Thoracic aorta (tissue), 2 donors: Measurements from ENCODE around the gene HESX1. TPM values are rescaled to one million over a fixed set of nuclear protein-coding genes. Genes with fewer than 3 reads are reported as not detected.
A peak's percentile ranks its signal among the peaks of the same experiment; 100 is the strongest.

Experiments
- ATAC-seq: fragments of 150-250 bp; one replicate; pipeline ENCODE4 v1.8.0; 2017; ENCODE audit warnings: low read depth; ENCODE audit not compliant: insufficient number of reproducible peaks, low FRiP score
- DNase-seq: peaks from one replicate; pipeline ENCODE4 v3.0.0-alpha.2; 2020; ENCODE audit warnings: low spot score
- H3K27ac ChIP-seq, 2 donors: fragments of 200-600 bp; sonication (generic); 1 replicate in 1 of 2; 2 replicates in 1 of 2; pipeline ENCODE4 v1.5.1; 2016; ENCODE audit warnings: mild to moderate bottlenecking in 2 of 2, moderate library complexity in 2 of 2
- H3K27me3 ChIP-seq: fragments of 200-600 bp; sonication (generic); replicated peaks from 2 replicates; pipeline ENCODE4 v1.6.0; 2016; ENCODE audit warnings: mild to moderate bottlenecking; ENCODE audit not compliant: insufficient read depth
- H3K36me3 ChIP-seq: fragments of 200-600 bp; sonication (generic); one replicate; pipeline ENCODE4 v1.5.1; 2016
- H3K4me1 ChIP-seq, 2 donors: fragments of 200-600 bp; sonication (generic); 1 replicate in 1 of 2; 2 replicates in 1 of 2; pipeline versions ENCODE4 v1.5.1 to v1.6.0; 2016; ENCODE audit warnings: low read depth in 2 of 2, mild to moderate bottlenecking in 1 of 2; ENCODE audit not compliant: control insufficient read depth in 1 of 2
- H3K4me3 ChIP-seq: fragments of 200-600 bp; sonication (generic); 2 replicates; pipeline ENCODE4 v1.5.1; 2016; ENCODE audit warnings: mild to moderate bottlenecking
- H3K9me3 ChIP-seq: fragments of 200-600 bp; sonication (generic); 2 replicates; pipeline ENCODE4 v1.5.1; 2016
- CTCF ChIP-seq: fragments of 200-600 bp; sonication (generic); IDR thresholded peaks from one replicate; pipeline ENCODE4 v1.5.1; 2019; ENCODE audit warnings: antibody characterized with exemption
- total RNA-seq, 2 donors: library from RNA; depleted of rRNA; stranded (reverse); fragments of >200 nt; gene quantifications; one replicate each; pipeline versions ENCODE4 v1.1.0 to v1.2.3, GENCODE V29; 2016

HESX1 gene
- total RNA-seq, 2 donors from 2014 or later = 1.7 to 2.0 TPM

- Histone ChIP-seq H3K27ac (no peak overlapping the region), H3K36me3 (no peaks in the 10 kb centered on the region), H3K27me3 (no peaks in the 10 kb centered on the region), H3K9me3 (no peaks in the 10 kb centered on the region), H3K4me3 (no peak overlapping the region), H3K4me1 (peaks cover 5 to 22% of the 10 kb centered on the region in 2 donors)
- no peak for ATAC-seq
- TF ChIP-seq CTCF = no peak
- DNase-seq = no peak
These were observed 31.6 kb downstream of the HESX1 start for GRCh38 chr3:57168151-57168550.

- H3K27me3 ChIP-seq = no peaks in the 10 kb centered on the region
- ATAC-seq = no peak
- H3K36me3 ChIP-seq = no peaks in the 10 kb centered on the region
- DNase-seq = no peak
- no peaks in the 10 kb centered on the region for H3K9me3 ChIP-seq
- H3K4me3 ChIP-seq = no peak overlapping the region
- no peak overlapping the region for H3K27ac ChIP-seq
- no peak for TF ChIP-seq CTCF
- H3K4me1 ChIP-seq = peaks cover 5 to 27% of the 10 kb centered on the region in 2 donors
These were observed 33.1 kb downstream of the HESX1 start for GRCh38 chr3:57166660-57167059.

DNA sequence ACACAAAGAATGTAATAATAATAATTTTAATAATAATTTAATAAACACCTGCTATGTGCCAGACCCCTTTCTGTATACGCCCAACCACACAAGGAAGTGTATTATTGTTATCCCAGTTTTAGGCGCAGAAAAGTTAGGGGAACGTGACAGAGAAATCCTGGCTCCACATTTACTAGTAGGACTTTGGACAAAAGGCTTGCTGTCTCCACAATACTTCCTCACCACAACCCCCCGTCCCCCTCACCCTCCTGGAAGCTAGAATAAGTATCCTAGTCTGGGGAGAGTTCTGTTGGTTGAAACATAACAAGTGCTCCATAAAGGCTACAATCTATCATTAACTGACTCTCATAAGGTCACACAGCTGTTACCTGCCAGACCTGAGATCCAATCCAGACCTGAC, 34.1 kb downstream of the HESX1 start:
- ATAC-seq (no peak), DNase-seq (no peak)
- H3K36me3 ChIP-seq = no peaks in the 10 kb centered on the region
- TF ChIP-seq CTCF = no peak
- H3K27ac ChIP-seq = no peak overlapping the region
- no peaks in the 10 kb centered on the region for H3K9me3 ChIP-seq
- H3K4me3 ChIP-seq = peak overlapping the region; percentile 82
- peaks cover 5 to 37% of the 10 kb centered on the region in 2 donors for H3K4me1 ChIP-seq
- H3K27me3 ChIP-seq = no peaks in the 10 kb centered on the region

DNA sequence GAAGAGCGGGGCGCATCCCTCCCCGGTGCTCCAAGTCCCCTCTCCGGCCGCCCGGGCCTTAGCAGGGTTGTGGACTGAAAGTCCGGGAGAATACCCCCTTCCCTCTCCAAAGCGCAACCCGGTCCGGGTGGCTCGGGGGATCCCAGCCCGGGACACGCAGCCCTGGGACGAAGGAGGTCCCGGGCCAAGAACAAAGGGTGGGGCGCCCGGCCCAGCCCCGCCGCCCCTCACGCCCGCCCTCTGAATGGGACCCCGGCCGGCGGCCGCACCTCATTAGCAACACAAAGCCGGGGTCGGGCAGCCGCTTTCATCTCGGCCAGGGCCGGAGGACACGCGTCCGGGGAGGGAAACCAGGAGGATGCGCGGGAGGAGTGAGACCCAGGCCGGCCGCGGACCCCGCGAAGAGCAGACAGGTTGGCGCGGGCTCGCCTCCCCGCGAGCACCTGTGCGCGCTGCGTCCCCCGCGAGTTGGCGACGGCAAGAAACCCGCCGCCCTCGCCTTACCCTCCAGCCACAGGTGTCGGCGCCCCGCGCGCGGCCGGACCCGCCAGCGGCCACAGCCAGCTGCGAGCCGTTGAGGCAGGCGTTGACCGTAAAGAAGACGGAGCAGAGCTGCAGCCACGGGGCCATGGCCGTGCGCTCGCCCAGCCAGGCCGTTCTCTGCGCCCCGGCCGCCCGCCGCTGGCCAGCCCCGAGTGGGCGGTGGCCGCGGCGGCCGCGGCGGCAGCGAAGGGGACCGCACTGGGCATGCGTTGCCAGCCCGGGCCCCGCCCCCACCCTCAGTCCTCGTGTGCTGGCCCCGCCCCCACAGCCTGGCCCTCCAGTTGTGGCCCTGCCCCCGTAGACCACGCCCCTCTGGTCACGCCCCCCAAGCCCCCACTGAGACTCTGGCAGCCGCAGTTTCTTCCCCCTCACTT, 34.9 kb downstream of the HESX1 start, which contains the start of gene IL17RD:
TSS of gene IL17RD (minus strand) at position 697 of the 917 bp plus-strand sequence. CDS start at position 630, 67 bp downstream.
- no peaks in the 10 kb centered on the region for H3K27me3 ChIP-seq
- ATAC-seq (peak; percentile 66), DNase-seq (peak; percentile 25)
- no peak within 1 kb of the TSS for H3K27ac ChIP-seq
- H3K4me1 ChIP-seq = peaks cover 5 to 37% of the 10 kb centered on the region in 2 donors
- no peak for TF ChIP-seq CTCF
- no peaks in the 10 kb centered on the region for H3K36me3 ChIP-seq
- H3K9me3 ChIP-seq = no peaks in the 10 kb centered on the region
- peak within 1 kb of the TSS; percentile 82 for H3K4me3 ChIP-seq

GRCh38 chr3:57164217-57164656, 35.5 kb downstream of the HESX1 start:
- no peak for ATAC-seq
- Histone ChIP-seq H3K27ac (no peak overlapping the region), H3K36me3 (no peaks in the 10 kb centered on the region), H3K4me3 (peak overlapping the region; percentile 82), H3K27me3 (no peaks in the 10 kb centered on the region), H3K9me3 (no peaks in the 10 kb centered on the region), H3K4me1 (peaks cover 5 to 40% of the 10 kb centered on the region in 2 donors)
- TF ChIP-seq CTCF = no peak
- no peak for DNase-seq
